GM12892 (cell line): ENCODE measurements around the gene UBN1.

Experiments used
- DNase-seq: peaks from one replicate; pipeline ENCODE4 v3.0.0; 2011; ENCODE audit not compliant: insufficient read length
- FAIRE-seq: peaks from 2 replicates; lab custom pipeline; 2011; peaks lifted over from hg19 to GRCh38; lab: Jason Lieb, UNC
- POLR2A ChIP-seq: IDR thresholded peaks from 2 replicates; pipeline ENCODE4 v1.6.1; 2011; ENCODE audit warnings: low read depth, low read length, control low read depth
- POLR2AphosphoS5 ChIP-seq: IDR thresholded peaks from 2 replicates; pipeline ENCODE4 v1.6.1; 2011; ENCODE audit warnings: low read depth, low read length, control low read depth
- TAF1 ChIP-seq: IDR thresholded peaks from 2 replicates; pipeline ENCODE4 v1.6.1; 2011; ENCODE audit warnings: low read depth, mild to moderate bottlenecking, control low read depth, low read length, borderline replicate concordance

Gene UBN1

GRCh38 chr16:4913774-4914525 is 66.7 kb downstream of the UBN1 start:
- DNase-seq, result no peak
- no peak for TF ChIP-seq POLR2A
- no peak for TF ChIP-seq POLR2AphosphoS5
- no peak for TF ChIP-seq TAF1
- FAIRE-seq, result no peak

- TF ChIP-seq POLR2A, result no peak
- no peak for TF ChIP-seq POLR2AphosphoS5
- TF ChIP-seq TAF1, result no peak
- DNase-seq, result no peak
- FAIRE-seq, result no peak
Measured at GRCh38 chr16:4914528-4915225, 67.4 kb downstream of the UBN1 start.

DNA sequence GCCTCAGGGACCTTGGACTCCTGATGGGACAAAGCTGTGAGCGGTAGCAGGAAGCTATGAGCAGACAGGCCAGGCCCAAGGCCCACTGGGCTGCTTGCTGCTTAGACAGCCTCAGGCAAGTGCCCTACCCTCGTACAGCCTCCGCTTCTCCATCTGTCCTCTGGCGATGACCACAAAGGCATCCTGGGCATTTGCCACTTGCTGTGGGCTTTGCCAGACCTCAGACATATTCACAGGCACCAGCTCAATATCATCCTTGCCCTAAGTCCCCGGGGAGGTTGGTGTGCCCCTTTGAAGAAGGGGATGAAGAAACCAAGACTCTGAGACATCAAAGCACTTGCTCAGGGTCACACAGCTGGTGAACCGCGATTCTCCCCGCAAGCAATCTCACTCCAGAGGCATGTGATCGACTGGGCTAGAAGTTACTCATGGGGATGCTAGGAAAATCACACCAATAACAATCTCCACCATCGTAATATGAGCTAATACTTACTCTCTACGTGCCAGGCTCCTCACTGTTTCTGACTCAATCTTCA is 68.0 kb downstream of the UBN1 start:
- TF ChIP-seq TAF1 (no peak), POLR2A (no peak), POLR2AphosphoS5 (no peak)
- FAIRE-seq, result no peak
- no peak for DNase-seq

DNA sequence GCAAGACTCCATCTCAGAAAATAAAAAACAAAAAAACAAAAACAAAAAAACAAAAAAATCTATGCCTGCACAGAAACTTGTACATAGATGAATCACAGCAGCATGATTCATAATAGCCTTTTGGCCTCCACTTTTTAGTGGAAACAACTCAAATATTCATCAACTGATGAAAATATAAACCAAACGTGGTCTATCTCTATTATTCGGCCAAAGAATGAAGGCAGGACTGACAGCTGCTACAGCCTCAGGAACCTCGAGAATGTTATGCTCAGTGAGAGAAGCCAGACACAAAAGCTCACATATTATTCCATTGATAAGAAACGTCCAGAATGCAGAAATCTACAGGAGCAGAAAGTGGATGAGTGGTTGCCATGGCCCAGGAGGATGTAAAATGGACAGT is 69.8 kb downstream of the UBN1 start:
- DNase-seq (no peak), FAIRE-seq (no peak)

DNA sequence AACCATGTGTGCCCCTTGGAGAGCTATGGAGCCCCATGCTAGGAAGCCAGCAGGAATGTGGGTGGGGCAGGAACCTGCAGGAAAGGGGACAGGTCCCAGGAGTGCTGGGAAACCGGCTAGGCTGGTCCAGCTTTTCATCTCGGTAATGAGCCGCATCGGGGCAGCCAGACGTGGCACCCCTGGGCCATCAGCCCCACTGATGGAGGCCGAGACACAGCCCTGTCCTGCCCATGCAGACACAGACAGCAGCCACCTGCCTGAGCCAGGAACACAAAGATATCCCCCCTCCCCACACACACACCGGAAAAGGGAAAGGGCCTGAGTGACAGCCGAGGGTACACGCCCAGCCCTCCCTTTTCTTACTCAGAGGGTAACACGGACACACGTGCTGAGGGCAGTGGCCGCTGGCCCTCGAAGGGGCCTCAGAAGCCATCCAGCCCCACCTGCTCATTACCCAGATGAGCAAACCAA is 71.5 kb downstream of the UBN1 start:
- FAIRE-seq (no peak), DNase-seq (no peak)
- TF ChIP-seq TAF1 (no peak), POLR2A (no peak), POLR2AphosphoS5 (no peak)

More for the DNA sequence above, 69.8 kb downstream of the UBN1 start:
- TF ChIP-seq POLR2AphosphoS5, result no peak
- TF ChIP-seq POLR2A, result no peak
- no peak for TF ChIP-seq TAF1

DNA sequence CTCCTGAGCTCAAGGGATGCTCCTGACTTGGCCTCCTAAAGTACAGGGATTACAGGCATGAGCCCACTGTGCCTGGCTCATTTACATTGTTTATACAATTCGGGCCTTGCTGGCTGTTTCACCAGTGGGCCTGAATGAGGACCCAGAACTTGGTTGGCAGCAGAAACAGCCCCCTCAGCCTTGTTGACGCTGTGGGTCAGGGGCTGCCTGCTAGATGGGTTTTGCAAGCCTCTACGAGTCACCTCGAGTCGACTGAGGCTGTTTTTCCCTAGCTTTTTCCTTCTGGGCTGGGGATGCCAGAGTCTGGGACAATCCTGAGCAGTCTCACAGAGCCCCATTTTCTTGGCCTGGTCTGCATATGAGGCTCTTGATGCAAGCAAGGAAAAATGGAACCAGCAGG is 73.5 kb downstream of the UBN1 start:
- no peak for DNase-seq
- FAIRE-seq, result no peak

GRCh38 chr16:4922721-4923342 is 75.6 kb downstream of the UBN1 start:
- DNase-seq (no peak), FAIRE-seq (no peak)
- no peak for TF ChIP-seq TAF1
- TF ChIP-seq POLR2A, result no peak
- TF ChIP-seq POLR2AphosphoS5, result no peak

More for the DNA sequence above, 73.5 kb downstream of the UBN1 start:
- TF ChIP-seq TAF1, result no peak
- no peak for TF ChIP-seq POLR2A
- TF ChIP-seq POLR2AphosphoS5, result no peak

DNA sequence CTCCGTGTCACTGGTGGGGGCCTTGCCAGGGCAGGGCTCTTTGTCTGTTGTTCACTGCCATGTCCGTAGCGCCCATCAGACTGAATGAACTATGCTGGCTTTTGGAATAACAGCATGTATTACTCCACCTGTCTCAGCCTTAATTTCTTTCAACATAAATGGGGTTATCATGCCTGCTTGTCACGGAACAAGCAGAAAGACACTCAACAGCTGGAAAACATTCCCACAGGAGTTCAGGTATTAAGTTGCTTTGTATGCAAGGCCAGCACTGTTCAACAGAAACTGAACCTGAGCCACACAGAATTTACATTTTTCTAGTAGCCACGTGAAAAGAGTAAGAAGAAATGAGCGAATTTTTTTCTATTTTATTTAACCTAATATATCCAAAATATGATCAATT is 76.6 kb downstream of the UBN1 start:
- DNase-seq, result no peak
- FAIRE-seq, result no peak
- TF ChIP-seq TAF1, result no peak
- no peak for TF ChIP-seq POLR2AphosphoS5
- no peak for TF ChIP-seq POLR2A

DNA sequence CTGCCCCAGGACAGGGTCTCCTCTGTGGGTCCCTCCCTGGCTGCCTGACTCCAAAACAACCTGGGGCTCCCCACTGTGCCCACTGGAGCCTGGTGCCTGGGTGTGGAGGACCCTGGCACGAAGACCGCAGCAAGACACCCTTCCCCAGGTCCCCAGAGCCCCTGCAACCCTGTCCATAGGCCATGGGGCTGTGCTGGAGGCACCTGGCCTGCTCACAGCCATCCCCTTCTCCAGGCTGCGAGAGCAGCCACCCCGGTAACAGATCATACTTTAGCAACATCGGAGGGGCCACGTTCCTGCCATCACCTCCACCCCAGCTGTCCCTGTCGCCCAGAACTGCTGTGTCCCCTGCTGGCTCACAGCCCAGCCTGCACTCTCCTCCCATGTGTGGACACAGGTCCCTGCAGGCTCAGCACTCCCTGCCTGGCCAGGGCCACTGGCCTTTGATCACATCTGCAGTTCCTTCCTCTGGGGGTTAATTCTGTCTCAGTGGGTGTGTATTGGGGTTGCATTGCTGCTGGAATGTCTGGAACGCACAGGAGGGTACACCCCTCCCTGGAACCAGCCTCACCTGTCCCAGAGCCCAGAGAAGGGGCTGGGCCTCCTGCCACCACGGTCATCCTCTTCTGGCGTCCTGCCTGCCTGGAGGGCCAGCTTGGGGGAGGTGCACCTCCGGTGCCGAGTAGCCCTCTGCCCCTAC is 77.5 kb downstream of the UBN1 start:
- no peak for DNase-seq

DNA sequence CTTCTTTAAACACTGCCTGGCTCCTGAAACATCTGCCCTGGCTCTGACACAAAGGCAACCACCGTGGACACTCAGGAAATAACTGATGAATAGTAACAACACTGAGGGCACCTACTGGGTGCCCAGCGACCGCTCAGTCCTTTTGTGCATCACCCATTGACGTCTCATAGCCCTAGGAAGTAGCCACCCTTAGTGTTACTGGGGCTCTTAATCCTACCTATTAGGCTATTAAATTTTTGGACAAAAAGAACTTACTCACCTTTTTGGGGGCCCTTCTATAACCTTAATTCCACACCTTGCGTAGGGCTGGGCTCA is 78.0 kb downstream of the UBN1 start:
- TF ChIP-seq POLR2A (no peak), TAF1 (no peak), POLR2AphosphoS5 (no peak)
- FAIRE-seq, result no peak
- DNase-seq, result no peak

More for the DNA sequence above, 77.5 kb downstream of the UBN1 start:
- FAIRE-seq, result no peak
- no peak for TF ChIP-seq POLR2AphosphoS5
- no peak for TF ChIP-seq TAF1
- TF ChIP-seq POLR2A, result no peak

DNA sequence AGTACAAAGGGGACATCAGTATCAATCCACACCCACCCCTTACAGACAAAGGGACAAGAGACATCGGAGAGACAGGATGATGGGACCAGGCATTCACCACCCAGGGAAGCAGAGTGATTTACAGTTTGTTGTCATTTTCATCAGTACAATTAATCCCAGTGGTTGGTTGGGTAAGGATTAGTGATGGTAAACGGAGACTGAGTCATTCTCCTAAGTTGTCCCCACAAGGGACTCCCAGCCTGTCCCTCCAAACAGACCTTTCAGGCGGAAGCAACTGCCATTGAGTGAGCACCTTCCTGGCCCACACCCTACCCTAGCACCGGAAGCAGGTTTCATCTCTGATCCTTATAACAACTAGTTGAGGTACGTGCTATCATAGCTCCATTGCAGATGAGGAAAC is 78.5 kb downstream of the UBN1 start:
- FAIRE-seq, result no peak
- TF ChIP-seq POLR2AphosphoS5, result no peak
- TF ChIP-seq TAF1, result no peak
- TF ChIP-seq POLR2A, result no peak
- DNase-seq, result no peak
